GM19397 (cell line): ENCODE data around the gene VPS29.
"Not testable (repeated sequence)": the region's sequence is repeated elsewhere in the genome, so short reads cannot be mapped to it uniquely, and the experiment has no call there.

Source experiments
- ATAC-seq: cut with Tn5 transposase; IDR thresholded peaks from one replicate; pipeline ENCODE4 v1.9.1; 2021; ENCODE audit warnings: mild to moderate bottlenecking, moderate library complexity; ENCODE audit not compliant: unreplicated experiment

VPS29 gene

DNA sequence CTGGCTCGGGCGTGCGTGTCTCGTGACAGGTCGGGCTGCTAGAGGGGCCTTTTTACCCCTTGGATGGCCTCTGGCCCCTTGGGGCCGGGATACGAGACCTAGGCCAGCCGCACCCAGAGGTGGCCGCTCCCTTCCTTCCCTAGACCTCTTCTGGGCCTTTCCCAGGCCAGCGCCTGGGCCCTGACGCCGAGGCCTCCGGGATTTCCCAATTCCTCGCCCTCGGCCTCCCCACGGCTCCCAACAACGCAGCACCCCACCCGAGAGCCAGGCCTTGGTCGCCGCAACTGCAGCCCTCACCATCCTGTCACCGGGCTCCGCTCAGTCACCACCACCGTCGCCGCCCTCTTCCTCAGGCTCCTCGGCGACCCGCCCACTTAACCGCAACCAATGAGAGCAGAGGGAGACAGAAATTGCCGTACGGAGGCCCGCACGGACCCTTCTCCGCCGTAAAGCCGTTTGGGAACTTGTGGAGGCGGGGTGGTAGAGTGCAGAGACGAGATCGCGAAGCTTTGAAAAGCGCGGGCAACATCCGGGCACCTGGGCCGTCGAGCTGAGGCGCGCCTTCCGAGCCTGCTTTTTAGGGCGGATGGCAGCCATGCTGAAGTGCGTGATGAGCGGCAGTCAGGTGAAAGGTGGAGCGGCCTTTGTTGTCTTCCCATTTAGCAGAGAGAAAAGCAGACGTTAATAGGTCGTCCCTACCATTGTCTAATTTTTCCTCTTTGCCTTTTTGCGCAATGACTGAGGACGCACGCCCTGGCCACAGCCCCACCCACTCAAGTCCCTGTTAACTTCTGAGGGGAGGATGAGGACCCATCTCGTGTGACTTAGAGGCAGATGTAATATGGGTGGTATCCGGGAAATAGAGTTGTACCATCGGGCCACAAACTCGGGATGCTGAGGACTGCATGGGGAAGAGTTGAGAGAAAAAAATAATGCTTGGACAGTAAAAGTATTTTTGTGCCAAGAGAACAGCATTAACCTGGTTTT is at the start of gene VPS29, which contains the start of gene RAD9B:
VPS29 (minus strand) TSS at position 360 of the 987 bp plus-strand sequence; CDS start at position 300, 60 bp downstream.
RAD9B (plus strand) TSS at position 580 of the 987 bp plus-strand sequence; CDS start at position 587, 7 bp downstream.
- peak; percentile 96 for ATAC-seq

DNA sequence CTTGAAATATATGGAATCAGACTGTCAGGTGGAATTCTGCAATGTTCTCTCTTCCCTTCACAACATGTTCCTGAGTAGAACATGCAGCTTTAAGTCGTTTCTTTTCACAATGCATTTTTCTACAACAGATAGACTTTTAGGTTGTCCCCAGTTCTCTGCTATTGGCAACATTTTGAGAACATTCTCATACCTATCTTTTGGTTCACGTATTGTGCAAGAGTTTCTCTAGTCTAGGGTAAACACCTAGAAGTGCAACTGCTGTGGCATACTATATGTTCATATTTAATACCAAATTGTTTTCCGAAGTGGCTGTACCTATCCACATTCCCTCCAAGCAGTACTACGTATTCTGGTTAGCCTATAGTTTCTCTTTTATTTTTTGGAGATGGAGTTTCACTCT is 49.1 kb upstream of the VPS29 start:
- no peak for ATAC-seq

DNA sequence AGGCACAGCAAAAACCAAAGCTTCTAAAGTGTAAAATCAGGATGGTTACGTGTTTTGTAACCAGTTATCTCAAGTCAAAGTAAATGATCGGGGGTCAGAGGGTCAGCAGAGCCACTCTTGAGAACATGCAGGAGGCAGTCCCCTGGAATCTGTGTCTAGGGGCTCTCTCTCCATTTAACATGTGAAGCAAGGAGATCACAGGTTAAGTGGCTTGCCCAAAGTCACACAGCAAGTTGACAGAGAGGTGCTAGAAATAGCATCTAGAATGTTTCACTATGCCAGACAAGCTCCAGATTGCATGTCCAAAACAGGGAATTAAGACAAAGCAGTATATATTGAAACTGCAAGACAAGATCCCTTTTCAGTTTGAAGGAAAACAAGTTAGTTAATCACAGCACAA is 47.8 kb upstream of the VPS29 start:
- no peak for ATAC-seq

DNA sequence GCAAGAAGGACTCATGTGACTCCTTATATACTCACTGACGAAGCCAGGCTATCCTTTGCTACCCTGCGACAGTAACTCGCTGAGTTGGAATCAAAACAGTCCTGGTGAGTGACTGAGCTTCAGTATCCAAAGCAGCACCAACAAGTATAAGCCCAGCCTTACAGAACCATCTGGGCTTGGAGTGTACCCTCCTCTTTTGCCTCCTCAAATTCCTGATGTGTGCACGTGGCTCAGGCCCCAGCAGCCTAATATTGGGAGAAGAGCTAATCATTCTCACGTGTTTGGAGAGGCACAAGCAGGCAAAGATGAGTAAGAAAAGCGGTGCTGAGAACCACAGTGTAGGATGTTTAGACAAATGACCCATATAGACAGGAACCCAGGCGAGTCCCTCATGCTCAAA is 46.8 kb upstream of the VPS29 start:
- no peak for ATAC-seq

DNA sequence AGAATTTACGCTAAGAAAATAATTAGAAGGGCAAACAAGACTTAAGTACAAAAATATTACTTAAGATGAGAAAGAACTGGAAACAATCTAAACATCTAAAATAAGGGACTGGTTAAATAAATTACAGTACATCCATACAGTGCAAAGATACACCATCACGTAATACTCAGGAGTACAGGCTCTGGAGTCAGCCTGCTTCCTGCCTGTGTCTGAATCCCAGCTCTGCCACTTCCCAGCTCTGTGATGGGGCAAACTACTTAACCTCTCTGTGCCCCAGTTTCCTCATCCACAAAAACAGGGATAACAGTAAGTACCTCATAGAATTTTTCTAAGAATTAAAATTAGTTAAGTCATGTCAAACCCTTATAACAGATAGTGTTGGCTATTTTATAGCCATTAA is 45.2 kb upstream of the VPS29 start:
- ATAC-seq: no peak

DNA sequence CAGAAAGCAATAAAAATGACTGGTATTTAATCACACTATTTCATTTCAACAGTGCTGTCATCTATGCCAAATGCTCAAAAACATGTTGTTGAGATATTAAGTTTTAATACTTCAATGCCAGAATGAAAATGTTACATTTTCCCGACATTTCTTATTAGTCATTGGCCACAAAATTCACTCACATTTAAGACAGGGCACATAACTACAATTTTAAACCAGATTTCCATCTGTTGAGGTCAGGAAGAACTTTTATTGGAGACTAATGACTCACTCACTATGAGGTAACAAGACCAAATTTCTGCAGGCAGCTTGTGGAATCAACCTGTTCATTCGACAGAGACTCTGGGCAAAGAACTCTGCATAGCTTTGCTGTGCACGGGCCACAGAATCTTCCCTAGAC is 44.4 kb upstream of the VPS29 start:
- no peak for ATAC-seq

DNA sequence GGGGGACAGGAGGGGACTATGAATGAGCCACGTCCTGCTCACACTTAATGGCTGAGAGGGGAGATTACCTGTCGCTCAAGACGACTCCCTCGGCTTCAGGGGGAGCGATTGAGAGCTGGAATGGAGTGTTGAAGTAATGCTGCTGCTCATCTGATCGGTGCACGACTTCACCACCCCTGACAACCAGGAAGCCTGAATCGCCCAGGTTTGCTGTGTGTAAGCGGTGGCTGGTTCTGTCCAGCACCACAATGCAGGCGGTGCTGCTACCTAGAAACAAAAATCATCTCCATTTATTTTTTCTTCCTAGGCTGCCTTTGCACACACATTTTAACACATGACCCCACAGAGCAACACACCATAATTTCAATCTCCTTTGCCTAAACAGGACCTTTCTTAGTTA is 43.9 kb upstream of the VPS29 start:
- no peak for ATAC-seq

DNA sequence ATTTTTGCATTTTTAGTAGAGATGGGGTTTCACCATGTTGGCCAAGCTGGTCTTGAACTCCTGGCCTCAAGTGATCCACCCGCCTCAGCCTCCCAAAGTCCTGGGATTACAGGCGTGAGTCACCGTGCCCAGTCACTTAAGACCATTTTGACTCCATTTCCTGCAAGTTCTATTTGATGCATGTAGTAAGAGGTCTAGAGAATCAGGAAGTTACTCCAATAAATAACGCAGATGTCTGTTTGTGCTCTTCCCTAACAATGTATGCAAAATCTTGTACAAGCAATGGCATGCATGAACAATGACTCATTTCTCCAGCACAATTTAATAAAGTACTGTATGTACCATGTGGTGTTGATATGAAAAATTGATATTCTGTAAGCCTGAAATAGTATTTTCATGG is 43.3 kb upstream of the VPS29 start:
- ATAC-seq: not testable (repeated sequence)

DNA sequence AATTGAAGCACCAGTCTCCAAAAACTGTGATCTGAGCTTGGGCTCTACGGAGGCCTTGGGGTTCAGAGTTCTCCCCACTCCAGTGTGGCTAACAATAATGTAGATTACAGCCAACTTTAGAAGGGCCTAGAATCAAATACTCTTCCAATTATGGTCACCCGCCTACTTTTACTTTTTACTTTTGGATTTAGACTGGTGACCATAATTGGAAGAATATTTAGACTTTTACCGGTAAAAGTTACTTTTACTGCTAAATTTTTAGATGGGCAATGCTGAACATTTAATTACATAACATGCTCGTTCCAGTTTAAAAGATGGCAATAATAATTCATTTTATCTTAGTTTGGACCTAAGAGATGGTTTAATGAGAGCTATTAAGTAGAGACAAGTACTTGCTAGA is 42.1 kb upstream of the VPS29 start:
- no peak for ATAC-seq

DNA sequence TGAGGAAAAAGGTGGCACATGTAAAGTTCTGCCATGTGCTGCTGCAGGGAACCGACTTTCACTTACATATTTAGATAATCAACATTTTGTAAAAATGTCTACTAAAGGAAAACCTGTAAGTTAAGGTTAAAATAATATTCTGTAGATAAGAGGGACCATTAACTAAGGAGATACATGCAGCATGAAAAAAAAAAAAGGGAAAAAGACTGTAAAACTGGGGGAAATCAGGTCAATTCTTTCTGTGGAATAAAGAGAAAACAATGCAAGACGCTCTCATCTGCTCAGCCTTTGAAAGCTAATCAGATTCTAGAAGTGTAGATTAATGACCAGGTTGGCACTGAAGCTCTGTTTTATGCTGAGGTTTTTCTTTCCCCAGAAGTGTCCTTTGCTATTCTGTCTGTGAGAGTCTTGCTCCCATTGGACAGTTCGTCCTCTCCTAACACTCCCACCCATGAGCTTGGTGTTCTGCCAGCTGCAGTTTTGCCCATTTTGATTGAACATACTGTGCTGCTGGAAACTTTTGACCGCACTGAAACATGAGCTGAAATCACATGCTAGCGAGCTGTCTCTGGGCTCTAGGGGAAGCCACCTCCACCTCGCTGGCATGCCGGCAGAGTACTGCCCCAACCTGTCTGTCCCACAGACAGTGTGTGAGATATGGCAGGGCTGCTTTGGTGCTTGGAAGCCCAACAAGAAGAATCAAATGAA is 41.5 kb upstream of the VPS29 start:
- no peak for ATAC-seq

DNA sequence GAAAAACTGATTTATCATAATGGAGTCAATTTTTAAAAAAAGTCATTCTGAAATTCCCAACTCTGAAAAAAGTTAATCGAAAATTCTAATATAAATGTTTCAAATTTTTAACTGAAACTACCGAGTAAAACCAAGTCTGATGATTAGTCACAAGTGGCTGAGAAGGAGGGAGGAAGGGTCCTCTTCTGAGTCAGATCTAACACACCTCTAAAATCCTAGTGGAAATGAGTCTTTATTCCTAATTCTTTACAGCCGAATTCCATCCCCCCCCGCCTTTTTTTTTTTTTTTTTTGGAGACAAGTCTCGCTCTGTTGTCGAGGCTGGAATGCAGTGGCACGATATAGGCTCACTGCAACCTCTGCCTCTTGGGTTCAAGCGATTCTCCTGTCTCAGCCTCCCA is 38.1 kb upstream of the VPS29 start:
- no peak for ATAC-seq

DNA sequence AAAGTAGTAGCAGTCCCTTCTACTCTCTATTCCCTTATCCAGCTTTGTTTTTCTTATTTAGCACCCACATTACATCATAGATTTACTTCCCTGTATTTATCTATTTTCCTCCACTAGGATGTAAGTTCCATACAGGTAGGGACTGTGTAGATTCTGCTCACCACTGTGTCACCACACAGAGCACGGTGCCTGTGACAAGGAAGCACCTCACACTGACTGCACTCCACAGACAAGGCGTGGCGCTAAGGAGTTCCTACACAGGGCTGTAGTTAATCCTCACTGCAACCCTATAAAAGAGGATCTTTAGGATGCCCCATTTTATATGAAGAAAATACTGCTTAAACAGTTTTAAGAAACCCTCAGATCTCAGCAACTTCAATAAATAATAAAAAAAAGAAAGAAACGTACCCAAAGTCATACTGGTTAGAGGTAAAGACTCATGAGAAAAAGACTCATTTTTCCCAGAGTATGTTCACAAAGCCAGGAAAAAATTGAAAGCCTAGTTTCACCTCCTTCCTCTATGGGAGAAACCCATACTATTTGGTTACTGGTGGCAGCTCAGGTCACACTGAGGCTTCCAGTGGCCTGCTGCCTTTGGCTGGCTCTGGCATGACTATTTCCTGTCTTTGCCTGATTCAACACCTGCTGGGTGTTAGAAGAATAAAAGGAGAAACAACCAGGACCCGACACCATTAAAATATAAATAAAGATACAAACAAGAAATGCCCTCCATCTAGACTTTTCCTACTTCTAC is 37.1 kb upstream of the VPS29 start:
- ATAC-seq: no peak

DNA sequence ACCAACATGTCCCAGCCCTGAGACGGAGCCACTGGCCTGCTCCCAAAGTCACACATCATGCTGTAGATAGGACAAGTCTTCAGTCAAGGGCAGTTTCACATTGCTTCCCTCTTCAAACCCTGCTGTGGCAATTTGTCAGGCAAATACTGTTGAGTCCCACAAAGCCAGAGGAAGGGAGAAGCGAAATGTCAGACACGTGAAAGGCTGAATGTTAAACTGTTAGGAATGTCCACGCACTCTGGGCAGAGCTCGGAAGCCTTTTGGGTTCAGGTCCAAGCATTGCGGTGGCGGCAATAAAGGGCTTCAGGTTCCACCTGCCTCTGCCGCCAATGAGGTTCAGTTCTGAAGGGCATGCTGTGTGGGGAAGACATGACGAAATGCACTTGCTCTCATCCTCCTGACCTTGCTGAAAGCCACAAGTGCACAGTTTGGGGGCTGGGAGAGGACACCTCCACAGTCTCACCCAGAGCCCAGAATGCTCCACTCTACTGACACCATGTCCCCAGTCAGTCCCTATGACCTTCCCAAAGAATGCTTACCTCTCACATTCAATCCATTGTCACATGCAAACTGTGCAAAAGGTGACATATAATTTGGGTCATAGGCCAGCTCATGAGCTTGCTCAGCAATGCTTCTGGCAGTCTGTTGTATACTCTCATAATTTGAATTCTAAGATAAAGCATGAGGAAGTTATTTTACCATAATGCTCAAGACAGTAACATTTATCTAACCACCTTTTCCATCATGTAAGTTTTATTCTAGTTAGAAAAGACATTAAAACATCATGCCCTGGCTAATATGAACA is 35.9 kb upstream of the VPS29 start:
- no peak for ATAC-seq

DNA sequence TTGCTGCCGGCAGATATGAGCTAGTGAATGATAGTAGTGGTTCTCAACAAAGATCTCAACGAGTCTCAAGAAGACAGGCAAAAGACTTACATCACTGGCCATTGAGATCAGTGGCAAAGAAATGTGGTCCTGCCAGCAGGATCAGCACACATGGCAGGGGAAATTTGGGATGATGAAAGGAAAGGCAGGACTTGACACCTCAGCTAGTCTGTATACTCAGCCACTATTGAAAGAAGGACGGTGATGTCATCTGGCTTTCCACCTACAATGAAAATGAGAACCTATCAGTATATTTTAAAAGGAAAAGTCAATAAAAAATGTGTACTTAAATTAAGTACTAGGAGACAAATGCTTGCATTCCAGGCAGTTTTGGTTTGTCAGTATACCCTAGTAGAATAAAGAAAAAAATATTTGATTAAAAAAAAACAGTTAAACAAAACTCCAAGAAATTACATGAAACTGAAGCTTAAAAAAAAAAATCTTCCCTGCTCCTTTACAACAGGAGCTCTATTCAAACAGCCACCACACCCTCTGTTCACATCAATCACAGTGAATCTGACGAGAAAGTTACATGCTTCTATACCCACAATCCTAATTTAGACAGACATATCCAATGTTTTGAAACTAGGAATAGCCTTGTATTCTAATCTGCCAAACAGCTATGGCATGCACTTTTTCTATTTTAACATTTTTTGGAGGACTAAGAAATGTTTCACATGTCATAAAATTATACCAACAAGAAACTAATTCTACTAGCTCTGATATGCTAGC is 35.1 kb upstream of the VPS29 start:
- no peak for ATAC-seq

DNA sequence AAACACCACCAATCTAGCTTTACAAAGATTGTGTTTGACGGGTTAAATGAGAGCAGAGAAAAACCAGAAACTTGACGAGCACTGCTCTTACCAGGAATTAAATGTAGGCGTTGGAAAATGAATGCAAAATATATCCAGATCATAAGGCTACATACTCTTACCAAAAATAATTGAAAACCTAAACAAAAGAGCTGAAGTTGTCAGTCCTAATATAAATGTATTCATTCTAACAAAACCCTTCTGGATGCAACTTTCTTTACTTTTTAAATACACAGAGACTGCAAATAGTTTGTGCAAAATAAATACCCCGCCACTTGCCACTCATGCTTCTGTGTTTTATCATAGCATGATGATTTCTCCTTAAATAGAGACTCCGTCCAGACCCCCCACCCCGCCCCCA is 32.9 kb upstream of the VPS29 start:
- no peak for ATAC-seq

DNA sequence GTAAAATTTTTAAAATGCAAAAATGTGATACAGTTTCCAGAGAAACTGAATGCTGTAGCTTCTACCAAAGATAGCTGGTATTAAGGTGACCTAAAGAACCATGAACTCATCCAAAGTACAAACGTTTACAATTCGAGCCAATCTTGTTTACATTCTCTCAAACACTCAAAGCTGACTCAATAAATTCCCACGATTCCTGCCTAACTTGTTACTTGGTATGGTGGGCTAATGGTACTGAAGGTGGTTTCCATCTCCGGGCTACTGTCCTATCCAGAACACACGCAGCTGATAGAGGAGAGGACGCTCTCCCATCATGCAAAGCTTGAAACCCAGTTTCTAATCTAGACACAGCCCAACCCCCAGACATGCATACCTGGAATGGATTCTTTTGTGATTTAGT is 31.7 kb upstream of the VPS29 start:
- no peak for ATAC-seq

DNA sequence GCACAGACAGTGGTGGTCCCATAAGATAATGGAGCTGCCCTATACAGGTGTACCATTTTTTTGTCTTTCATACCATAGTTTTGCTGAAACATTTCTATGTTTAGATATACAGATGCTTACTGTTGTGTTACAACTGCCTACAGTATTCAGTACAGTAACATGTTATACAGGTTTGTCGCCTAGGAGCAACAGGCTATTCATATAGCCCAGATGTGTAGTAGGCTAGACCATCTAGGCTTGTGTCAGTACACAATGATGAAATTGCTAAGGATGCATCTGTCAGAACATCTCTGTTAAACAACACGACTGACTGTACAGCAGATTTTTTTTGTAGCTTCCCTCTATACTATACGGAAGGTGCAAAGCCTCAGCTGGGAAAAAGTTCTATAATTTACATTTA is 30.7 kb upstream of the VPS29 start:
- ATAC-seq: no peak

DNA sequence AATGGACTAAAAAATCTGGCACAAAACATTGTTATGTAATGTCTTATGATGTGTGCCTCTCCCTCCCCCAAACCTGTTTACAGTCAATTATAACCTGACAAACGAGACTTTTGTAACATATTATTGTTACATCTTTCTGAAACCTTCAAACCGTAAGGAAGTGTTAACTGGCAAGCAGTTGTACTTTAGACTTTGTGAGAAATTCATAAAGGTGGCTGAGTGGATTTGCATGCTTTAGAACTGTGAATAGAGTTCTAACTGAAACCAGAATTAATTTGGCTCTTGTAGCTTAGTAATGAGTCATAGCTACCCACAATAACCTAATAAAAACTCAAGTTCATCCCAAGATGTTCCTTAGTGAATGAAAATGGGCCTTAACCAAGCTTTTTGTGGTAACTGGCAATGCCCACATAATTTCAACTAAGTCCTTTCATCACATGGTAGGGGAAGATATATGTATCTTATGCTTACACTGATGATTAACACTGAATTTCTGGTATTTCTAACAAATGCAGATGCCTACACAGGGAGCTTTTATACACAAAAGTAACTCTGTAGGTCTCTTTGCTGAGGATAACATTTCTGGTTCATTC is 29.9 kb upstream of the VPS29 start:
- peak; percentile 76 for ATAC-seq

DNA sequence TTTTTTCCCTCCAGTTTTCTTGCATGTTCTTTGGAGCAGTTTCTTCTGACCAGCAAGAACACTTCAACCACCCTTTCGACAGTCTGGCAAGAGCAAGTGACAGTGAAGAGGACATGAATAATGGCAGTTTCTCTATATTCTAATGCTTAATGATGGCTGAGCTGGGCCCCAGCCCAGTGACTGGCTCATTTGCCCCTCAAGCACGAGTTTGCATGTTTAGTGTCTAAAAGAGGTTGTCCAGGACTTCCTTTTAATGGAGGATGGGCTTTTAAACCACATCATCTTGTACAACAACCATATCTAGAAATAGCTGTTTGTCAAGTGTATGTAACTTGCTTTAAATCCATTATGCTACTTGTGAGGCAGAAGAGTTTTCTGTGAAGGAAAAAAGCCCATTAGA is 28.6 kb upstream of the VPS29 start:
- no peak for ATAC-seq
